HG02759 (cell line): ENCODE results near the gene UBQLN4.
A peak's percentile ranks its signal among the peaks of the same experiment; 100 is the strongest.

Experiments used
- ATAC-seq: cut with Tn5 transposase; IDR thresholded peaks from one replicate; pipeline ENCODE4 v1.9.1; 2021; ENCODE audit warnings: mild to moderate bottlenecking, moderate library complexity; ENCODE audit not compliant: unreplicated experiment

The UBQLN4 gene

DNA sequence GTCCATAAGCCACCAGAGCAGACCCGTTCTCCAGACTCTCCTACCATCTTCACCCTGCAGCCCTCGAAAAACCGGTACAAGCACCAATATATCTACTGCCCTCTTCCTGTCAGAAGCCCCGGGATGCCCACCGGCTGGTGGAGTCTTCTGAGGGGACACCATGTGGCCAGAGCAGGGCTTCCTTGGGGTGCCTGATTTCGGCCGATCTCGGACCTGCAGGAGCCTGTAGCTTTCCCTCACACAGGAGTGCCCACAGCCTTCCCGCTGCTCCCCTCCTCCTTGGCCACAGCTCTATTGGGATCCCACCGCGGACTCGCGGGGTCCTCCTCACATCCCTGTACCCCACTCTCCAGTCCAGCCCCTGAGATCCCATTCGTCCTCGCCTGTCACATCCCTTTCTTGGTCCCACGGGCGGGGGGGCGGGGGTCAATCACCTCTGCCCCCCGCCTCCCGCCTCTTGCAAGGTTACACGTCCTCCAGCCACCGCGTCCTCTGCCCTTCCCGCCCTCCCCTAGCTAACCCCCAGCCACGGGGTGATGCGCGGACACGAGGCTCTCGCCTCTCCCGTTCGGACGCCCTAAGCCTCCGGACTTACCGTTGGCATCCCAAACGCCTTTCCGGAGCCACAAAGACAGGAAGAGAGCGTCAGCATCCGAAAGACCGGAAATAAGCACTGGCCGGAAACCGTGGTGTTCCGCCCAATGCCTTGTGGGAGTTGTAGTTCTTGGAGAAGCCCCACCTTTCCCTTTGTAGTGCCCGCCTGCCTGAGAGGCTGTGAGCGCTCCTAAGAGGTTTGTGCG is 33.1 kb downstream of the UBQLN4 start, which contains the start of gene SSR2:
Gene SSR2, minus strand, starts transcription at position 659 of the 800 bp plus-strand sequence. CDS start 784 bp downstream, outside the sequence.
- ATAC-seq, result peak; percentile 98

DNA sequence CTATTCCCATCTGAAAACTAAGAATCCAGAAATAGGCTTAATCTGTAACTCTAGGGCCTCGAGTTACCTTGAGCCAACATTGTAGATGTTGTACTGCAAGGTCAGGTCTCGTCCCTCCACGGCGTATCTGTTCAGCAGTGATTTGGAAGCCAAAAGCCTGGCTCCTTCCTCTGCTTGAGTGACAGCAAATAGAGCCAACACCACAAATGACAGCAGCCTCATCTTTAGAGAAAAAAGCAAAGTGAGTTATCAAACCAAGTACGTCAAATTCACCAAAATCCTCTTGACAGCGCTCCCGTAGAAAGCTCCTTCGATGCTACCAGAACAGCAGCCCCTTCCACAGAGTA is 33.7 kb downstream of the UBQLN4 start:
- no peak for ATAC-seq

DNA sequence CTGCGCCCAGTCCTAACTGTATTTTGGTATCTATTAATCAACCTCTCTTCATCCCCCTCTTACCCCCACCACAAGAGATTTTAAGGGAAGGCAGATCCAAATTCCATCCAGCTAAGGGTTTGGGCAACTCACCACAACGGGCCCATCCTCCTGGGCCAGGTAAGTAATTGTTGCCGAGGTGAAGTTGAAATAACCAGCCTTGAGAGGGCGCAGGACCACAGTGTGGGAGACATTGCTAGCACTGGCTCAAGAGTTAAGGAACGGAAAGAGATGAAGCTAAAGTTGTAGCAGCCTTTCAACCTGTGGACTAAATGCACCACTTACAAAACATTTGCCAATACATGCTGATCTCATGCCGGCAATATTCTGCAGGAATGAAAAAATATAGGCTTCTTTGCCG is 38.8 kb downstream of the UBQLN4 start:
- ATAC-seq, result no peak

DNA sequence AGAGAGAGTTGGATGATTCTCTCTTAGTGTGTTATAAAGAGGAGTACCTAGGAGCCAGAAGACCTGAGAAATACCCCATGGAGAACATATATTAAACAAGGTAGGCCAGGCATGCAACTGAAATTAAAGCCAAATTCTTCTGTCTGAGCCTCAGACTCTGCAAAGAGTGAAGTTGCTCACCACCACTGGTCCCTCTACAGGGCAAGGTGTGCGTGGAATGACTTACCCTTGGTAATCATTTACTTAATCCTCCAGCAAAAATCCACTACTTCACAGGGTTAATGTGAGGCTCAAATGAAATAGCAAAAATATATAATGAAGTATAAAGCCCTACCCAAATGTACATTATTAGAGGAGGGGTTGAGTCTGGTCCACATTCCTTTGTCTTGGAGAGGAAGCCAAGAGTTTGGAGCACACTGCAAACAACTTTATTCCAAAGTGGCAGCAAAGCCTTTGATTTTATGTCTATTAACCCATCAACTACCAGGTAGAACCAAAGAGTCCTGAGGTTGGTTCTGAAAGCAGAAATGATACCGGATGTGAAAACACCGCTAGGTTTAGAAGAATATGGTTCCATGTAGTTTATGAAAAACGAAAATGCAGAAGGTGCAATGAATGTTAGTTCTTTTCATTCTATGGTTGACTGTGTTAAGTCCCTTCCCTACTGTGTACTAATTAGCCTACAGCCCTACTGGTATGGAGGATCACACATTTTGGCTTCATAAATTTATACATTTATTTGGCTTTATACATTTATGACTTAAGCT is 41.4 kb downstream of the UBQLN4 start:
- peak; percentile 79 for ATAC-seq

DNA sequence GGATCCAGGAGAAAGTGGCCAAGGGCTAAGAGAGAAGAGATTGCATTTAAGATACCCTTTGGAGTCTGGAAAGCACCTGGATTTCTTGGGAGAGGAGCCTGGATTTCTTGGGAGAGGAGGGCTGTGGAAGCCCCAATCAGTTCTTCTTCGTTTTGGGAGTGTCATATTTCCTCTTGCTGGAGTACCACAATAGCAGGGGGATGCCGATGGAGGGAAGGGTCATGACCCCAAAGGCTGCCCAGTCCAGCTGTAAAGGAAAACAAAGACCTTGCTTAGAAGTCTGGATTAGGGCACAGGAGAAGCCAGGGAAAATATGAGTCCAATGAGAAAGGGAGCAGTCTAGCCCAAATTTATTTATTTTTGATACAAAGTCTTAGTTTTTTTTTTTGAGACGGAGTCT is 44.2 kb downstream of the UBQLN4 start:
- ATAC-seq, result no peak

DNA sequence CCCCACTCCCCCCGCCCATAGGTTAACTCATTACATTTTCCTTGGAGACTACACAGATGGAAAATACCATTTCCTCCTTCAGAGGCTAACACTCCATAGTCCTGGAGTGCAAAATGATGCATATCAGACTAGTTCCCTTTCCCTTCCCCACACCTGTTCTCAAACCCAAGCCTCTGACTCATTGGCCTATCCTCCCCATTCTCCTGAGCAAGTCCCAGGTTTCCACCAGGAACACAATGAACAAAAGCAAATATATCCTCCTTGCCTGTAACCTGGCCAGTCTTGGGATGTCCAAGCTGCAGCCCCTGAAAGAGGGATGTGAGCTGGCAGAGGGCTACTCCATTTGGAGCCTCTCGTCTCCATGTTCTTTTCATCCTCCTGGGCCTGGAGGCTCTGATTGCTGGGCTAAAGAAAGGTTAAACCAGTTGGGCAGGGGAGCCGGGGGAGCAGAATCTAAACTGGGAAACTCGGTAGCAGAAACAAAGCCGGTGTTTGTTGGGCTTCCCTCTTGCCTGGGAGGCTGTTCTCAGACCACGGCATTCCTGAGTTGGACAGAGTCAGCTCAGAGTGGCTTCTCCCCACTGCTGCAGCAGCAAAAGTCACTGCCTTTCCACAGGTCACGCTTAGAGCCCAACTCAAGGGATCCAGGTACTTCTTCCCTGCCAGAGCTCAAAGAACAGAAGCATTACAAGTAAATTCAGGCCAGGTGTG is 46.8 kb downstream of the UBQLN4 start:
- no peak for ATAC-seq

DNA sequence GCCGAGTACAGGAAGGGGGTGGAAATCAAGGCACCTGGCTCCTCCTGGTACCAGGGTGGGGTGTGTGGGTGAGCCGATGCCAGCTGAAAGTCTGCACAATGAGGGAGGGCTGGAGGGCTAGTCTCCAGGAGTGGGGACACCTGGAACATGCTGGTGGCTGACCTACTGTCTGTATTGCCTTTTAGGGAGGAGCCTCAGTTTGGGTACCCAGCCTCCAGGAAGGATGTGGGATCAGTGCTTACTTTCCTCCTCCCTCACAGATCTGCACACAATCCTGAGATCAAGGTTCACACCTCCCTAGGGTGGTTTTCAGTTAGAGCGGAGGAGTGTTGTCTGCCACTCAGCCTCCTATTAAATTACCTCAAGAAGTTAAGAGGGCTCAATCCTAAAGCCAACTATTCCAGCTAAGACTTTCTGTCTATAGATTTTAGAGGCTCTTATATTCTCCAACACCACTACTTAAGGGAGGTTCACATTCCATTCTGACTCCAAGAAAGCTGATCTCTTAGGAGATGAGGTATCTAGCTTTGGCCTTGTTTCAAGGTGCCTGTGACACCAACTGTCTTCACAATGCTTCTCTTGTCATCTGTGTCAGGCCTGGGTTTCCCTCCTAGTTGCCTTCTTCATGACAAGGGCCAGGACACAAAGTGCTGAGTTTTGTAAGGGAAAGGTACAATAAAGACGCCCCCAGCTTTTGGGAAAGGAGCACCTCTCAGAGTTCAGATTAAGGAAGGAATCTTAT is 48.6 kb downstream of the UBQLN4 start:
- no peak for ATAC-seq

DNA sequence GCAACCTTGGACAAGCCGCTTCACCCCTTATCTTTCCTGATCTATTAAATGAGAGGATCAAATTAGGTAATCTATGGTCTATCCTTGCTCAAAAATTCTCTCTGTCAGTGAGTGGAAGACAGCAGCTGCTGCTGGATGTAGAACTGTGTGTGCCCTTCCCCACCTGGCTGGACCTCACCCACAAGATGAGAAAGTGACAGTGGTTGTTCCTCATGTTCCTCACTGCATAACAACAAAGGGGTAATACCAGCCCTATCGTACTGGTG is 49.7 kb downstream of the UBQLN4 start:
- no peak for ATAC-seq

DNA sequence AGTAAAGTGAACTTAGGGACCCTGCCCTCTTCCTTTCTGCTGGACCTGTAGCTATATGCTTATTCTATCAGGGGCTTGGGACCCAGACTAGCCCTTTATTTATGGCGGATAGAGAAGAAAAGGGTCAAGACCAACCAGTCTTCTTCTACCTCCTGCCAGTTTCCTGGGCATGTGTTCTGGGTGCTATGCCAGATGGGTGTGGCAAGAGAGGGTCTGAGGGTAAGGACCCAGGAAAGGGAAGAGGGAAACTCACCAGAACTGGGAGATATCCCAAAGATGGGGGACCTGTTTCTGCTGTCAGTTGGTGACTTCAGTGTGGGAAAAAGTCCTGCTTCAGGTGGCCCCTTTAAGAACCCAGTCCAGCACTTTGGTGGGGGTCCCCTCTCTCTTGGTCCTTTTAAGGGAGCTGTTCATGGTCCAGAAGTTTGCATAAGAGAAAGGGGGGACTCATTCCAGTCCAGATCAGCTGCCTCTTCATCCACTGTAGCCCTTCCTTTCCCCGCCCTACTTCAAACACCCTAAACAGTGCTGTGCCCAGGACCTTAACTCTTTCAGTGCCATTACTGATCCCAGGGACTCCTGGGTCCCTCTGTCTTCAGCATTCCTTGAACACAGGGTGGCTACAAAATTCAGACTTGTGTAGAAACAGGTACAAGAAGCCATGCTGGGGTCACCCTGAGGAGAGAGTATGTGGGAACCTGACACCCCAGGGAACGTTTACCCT is 51.2 kb downstream of the UBQLN4 start:
- ATAC-seq, result no peak

DNA sequence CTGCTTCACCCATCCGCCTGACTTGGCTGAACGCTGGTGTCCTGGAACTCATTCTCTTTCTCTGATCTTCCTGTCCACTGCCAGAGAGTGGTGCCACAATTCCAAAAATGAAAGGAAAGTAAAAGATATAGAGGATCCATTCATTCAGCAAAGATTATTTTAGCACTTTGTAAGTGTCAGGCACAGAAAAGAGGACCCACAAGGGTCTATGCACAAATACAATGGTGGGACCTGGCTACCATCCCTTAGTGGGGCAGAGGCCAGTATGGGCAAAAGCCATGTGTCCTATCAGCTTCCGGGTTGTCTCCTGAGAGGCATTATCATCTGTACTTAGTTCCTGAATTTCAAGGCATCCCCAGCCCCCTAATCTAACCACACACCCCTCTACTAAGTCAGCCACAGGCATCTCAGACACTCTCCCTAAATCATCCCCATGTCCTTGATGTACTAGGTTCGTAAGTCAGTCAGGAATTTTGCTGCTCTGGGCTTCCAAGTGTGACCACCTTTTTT is 51.9 kb downstream of the UBQLN4 start:
- ATAC-seq, result no peak

DNA sequence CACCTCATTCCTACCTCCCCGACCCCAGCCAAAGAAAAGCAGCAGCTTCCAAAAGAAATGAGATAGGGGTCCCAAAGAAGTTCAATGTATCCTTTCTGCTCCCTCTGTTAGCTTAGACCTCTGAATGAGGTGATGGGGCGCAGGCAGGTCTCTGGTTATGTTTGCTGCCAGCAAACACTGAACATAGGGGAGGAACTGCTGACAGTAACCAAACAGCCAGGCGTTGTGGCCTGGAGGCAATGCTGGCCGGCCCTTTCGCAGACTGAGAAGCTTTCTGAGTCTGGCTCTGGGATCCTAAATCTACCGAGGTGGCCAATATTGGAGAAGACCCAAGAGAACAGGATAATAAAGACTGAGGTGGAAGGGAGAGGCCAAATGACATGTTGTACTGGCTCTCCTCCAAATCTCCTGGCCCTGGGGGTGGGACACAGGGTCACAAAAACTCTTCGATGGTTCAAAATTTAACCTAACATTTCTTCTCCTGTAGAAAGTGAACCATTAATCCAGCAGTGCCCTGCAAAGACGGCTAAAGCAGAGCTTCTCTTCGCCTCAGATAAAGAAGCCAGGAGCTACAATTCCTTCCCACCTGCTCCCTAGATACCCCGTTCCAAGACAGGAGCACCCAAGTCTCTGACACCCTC is 52.5 kb downstream of the UBQLN4 start:
- no peak for ATAC-seq

DNA sequence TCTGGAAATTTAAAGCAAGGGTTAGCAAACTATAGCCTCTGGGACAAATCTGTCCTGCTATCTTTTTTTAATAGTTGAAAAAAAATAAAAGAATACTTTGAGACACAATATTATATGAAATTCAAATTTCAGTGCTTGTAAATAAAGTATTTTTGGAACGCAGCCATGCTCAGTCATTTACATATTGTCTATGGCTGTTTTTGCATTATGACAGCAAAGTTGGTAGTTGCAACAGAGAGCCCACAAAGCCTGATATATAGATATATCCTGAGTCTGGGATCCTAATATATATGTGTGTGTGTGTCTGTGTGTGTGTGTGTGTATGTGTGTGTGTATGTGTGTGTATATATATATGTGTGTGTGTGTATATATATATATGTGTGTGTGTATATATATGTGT is 53.6 kb downstream of the UBQLN4 start:
- ATAC-seq, result no peak

DNA sequence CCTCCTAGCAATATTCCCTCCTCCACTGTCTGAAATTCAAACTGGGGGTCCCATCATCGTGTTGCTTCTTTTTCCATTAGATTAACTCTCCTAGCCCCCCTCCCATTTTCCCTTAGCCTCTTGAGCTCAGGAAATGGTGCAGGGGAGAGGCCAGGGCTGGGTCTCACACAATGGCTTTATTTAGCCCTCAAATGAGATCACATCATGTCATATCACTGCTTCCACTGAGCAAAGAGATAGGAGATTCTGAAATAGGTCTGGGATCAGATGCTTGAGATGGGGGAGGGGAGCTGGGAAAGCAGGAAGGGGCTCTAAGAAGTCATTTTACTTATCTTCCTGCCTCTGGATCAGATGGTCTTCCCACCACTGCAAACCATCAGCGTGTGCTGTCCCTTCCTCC is 57.4 kb downstream of the UBQLN4 start:
- ATAC-seq, result no peak

DNA sequence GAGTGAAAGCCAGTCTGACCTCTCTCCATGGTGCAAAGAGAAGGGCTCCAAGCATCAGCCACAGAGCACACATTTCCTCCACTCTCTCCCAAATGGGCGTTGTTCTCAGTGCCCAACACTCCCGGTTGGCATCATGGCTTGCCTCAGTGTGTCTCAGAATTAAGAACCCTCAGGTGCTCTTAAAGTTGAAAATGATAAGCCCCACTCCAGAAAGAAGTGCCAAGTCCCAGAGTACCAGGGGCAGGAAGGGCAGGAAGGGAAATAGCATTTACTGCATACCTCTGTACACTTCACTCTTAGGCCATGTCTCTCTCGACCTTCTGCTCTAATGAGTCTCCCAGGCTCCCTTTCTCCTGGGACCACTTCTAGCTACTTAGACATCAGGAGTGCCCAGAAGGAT is 60.0 kb downstream of the UBQLN4 start:
- ATAC-seq, result no peak

DNA sequence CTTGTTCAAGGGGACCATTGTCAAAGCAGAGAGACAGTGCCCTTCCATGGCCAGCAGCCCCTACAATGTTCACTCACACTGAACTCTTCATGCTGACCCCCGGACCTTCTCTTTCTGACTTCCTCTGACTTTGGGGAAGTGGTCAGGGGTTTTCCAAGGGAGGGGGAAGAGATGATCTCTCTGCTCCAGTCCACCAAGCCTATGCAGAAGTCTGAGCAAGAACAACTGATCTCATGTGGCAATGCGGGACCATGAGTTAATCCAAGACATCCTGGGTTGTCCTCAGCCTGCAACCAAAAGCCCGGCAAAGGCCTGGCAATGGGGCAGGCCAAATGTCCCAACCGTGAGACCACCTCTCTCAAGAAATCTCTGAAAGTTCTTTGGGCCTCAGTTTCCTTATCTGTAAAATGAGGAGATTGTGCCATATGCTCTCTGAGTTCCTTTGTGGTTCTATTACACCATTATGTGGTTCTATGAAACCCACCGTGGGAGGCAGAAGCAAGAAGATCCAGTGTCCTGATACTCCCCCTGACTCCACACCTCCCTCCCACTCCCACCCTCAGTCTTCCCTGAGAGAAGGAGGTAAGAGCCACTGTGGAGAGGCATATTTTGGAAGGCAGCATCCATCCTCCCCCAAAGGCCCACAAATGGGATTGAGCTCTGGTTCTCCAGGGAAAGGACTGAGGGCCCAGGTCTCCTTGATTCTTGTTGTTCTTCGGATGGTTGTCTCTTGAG is 63.4 kb downstream of the UBQLN4 start:
- peak; percentile 37 for ATAC-seq

DNA sequence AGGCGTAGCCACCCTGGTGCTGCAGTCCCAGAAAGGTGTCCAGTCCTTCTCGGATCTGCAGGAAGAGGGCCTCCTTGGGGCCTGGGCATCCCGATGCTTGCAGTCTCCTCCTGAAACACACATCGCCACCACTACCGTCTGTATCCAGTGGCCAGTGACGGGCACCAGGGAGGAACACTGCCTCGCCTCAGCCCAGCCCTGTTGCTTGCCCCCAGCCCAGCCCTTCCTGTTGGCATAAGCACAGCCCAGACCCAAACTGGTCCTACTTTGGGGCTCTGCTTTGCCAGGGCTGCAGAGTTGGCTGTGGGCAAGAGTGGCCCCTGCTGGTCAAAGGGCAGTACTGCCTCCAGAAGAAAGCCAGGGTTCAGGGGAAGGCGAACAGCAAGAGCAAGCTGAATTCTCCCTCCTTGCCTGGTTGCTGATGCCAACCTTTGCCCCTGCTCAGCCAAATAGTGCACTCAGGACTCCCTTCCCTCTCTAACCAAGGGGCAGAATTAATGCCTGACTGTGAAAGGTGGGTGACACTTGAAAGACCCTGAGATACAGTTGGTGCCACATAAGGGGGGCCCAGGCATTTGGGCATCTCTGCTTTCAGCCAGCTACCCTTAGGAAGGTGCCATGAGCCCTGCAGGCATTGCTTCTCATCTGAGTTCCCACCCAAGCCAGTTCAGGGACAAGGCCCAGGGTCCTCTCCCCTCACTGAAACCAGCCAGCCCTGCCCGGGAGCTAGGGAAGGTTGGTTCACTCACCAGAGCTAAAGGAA is 64.2 kb downstream of the UBQLN4 start:
- ATAC-seq, result peak; percentile 59
